CD8-positive, alpha-beta memory T cell (primary cell): ENCODE data around the gene CCS. TPM values are rescaled to one million over a fixed set of nuclear protein-coding genes. Genes with fewer than 3 reads are reported as not detected.
"Not testable (repeated sequence)": the region's sequence is repeated elsewhere in the genome, so short reads cannot be mapped to it uniquely, and the experiment has no call there.

ENCODE experiments used
- CTCF ChIA-PET: fragments of 350-600 bp; sonication (Branson Sonifier 250); formaldehyde crosslinking; loops from one replicate; lab custom pipeline; 2021; ENCODE audit warnings: antibody characterized with exemption; lab: Charles Lee
- POLR2A ChIA-PET: fragments of 350-600 bp; sonication (Branson Sonifier 250); formaldehyde crosslinking; loops from one replicate; lab custom pipeline; 2021; ENCODE audit warnings: antibody characterized with exemption; lab: Charles Lee
- DNase-seq, 5 donors: peaks; one replicate each; pipeline versions ENCODE4 v3.0.0 to v3.0.0-alpha.2; 2020 to 2022; ENCODE audit warnings: mixed read lengths in 1 of 5
- H3K27ac ChIP-seq: one replicate; pipeline ENCODE4 v1.7.0; 2013; ENCODE audit warnings: low read depth, mild to moderate bottlenecking, low read length, moderate library complexity
- H3K27me3 ChIP-seq: 2 replicates; pipeline ENCODE4 v1.7.0; 2013; ENCODE audit warnings: low read length, mild to moderate bottlenecking; ENCODE audit not compliant: insufficient read depth, poor library complexity, severe bottlenecking
- H3K36me3 ChIP-seq: 2 replicates; pipeline ENCODE4 v1.7.0; 2013; ENCODE audit warnings: mild to moderate bottlenecking, low read length, moderate library complexity; ENCODE audit not compliant: insufficient read depth
- H3K4me1 ChIP-seq: 2 replicates; pipeline ENCODE4 v1.7.0; 2013; ENCODE audit warnings: mild to moderate bottlenecking, low read length, moderate library complexity; ENCODE audit not compliant: insufficient read depth
- H3K4me3 ChIP-seq: 2 replicates; pipeline ENCODE4 v1.7.0; 2013; ENCODE audit warnings: mild to moderate bottlenecking, low read length
- H3K9me3 ChIP-seq: 2 replicates; pipeline ENCODE4 v1.7.0; 2013; ENCODE audit warnings: mild to moderate bottlenecking, low read length
- H3K27ac Mint-ChIP-seq, 8 donors: one replicate each; pipeline ENCODE4 v1.8.0; 2020 to 2021; ENCODE audit warnings: mixed read lengths in 8 of 8, mild to moderate bottlenecking in 6 of 8, inconsistent platforms in 3 of 8, moderate library complexity in 3 of 8
- H3K27me3 Mint-ChIP-seq, 2 donors: one replicate each; pipeline ENCODE4 v1.8.0; 2020 to 2021; ENCODE audit warnings: mixed read lengths in 2 of 2, mild to moderate bottlenecking in 1 of 2, moderate library complexity in 1 of 2
- H3K36me3 Mint-ChIP-seq, 3 donors: one replicate each; pipeline ENCODE4 v1.8.0; 2020 to 2021; ENCODE audit warnings: mixed read lengths in 3 of 3, inconsistent platforms in 1 of 3, mild to moderate bottlenecking in 1 of 3
- H3K4me1 Mint-ChIP-seq, 3 donors: one replicate each; pipeline ENCODE4 v1.8.0; 2020 to 2021; ENCODE audit warnings: mixed read lengths in 3 of 3, inconsistent platforms in 1 of 3, mild to moderate bottlenecking in 1 of 3
- H3K4me3 Mint-ChIP-seq, 7 donors: one replicate each; pipeline ENCODE4 v1.8.0; 2020 to 2021; ENCODE audit warnings: mixed read lengths in 7 of 7, mild to moderate bottlenecking in 6 of 7, moderate library complexity in 4 of 7, inconsistent platforms in 2 of 7
- H3K9me3 Mint-ChIP-seq, 5 donors: one replicate each; pipeline ENCODE4 v1.8.0; 2020 to 2022; ENCODE audit warnings: mixed read lengths in 5 of 5, mild to moderate bottlenecking in 3 of 5, moderate library complexity in 2 of 5, inconsistent platforms in 1 of 5
- polyA plus RNA-seq: library from polyadenylated mRNA; unstranded; fragments of 300-500 nt; fragmentation: Illumina TruSeq; gene quantifications from one replicate; pipeline ENCODE4 v1.2.3, GENCODE V29; 2021
- total RNA-seq, 2 experiments: library from RNA; stranded (reverse); gene quantifications; one replicate each; pipeline ENCODE4 v1.2.3, GENCODE V29; 2021

Gene CCS
- total and polyA plus RNA-seq, 3 experiments from 2014 or later: 24.1 to 41.1 (median 25.7) TPM

GRCh38 chr11:66582565-66583147, 10.3 kb upstream of the CCS start:
- H3K27ac ChIP-seq, H3K9me3 ChIP-seq, H3K36me3 ChIP-seq, H3K36me3 Mint-ChIP-seq, POLR2A ChIA-PET, H3K27me3 Mint-ChIP-seq, H3K4me3 Mint-ChIP-seq, H3K27ac Mint-ChIP-seq, DNase-seq, H3K27me3 ChIP-seq, H3K4me1 ChIP-seq, H3K9me3 Mint-ChIP-seq, H3K4me3 ChIP-seq: not testable (repeated sequence)
- peaks cover 9 to 11% (median 10%) of the 10 kb centered on the region in 3 donors for H3K4me1 Mint-ChIP-seq
- CTCF ChIA-PET: interaction anchor here (6.4 kb wide), 1 partner anchor 97 kb away, joined by 135 read pairs; the partner anchor contains the start of gene RBM4B

GRCh38 chr11:66585447-66585846, 7.5 kb upstream of the CCS start:
- H3K36me3 Mint-ChIP-seq, H3K27me3 Mint-ChIP-seq, H3K4me3 Mint-ChIP-seq, H3K9me3 Mint-ChIP-seq, H3K27me3 ChIP-seq, DNase-seq, POLR2A ChIA-PET, H3K4me1 ChIP-seq, H3K27ac ChIP-seq, H3K9me3 ChIP-seq, H3K4me3 ChIP-seq, H3K4me1 Mint-ChIP-seq, H3K36me3 ChIP-seq: not testable (repeated sequence)
- CTCF ChIA-PET: interaction anchor here (1.8 kb wide), 1 partner anchor 93 kb away, joined by 10 read pairs; the partner anchor contains the start of gene RBM4B
- H3K27ac Mint-ChIP-seq: peak overlapping the region in 2 of 8 donors; percentile 3 to 23

GRCh38 chr11:66586136-66586535, 6.8 kb upstream of the CCS start:
- H3K36me3 ChIP-seq: no peaks in the 10 kb centered on the region
- Mint-ChIP-seq H3K9me3 (peaks cover 2 to 9% (median 4%) of the 10 kb centered on the region in 5 donors), H3K4me3 (no peak overlapping the region), H3K4me1 (no peaks in the 10 kb centered on the region), H3K36me3 (no peaks in the 10 kb centered on the region), H3K27ac (peak overlapping the region in 1 of 8 donors; percentile 52), H3K27me3 (peaks cover 0 to 3% of the 10 kb centered on the region in 2 donors)
- ChIA-PET CTCF (interaction anchor here (1.8 kb wide), 1 partner anchor 92 kb away, joined by 10 read pairs; the partner anchor contains the start of gene RBM4B), POLR2A (no interaction called here)
- no peaks in the 10 kb centered on the region for H3K9me3 ChIP-seq
- no peak overlapping the region for H3K4me3 ChIP-seq
- H3K27me3 ChIP-seq: no peaks in the 10 kb centered on the region
- DNase-seq: no peak
- H3K4me1 ChIP-seq: no peaks in the 10 kb centered on the region
- H3K27ac ChIP-seq: no peak overlapping the region

GRCh38 chr11:66589315-66589714, 3.7 kb upstream of the CCS start:
- ChIA-PET CTCF (interaction anchor here (1.1 kb wide), 1 partner anchor 10 kb away, joined by 3 read pairs; no protein-coding TSS in a partner anchor), POLR2A (interaction anchor here (0.6 kb wide), 2 partner anchors 147 to 682 kb away, joined by 3 read pairs; no protein-coding TSS in a partner anchor)
- H3K9me3 ChIP-seq, H3K36me3 ChIP-seq, H3K27me3 ChIP-seq, H3K4me3 Mint-ChIP-seq, H3K36me3 Mint-ChIP-seq, DNase-seq, H3K4me3 ChIP-seq, H3K27me3 Mint-ChIP-seq, H3K9me3 Mint-ChIP-seq, H3K27ac ChIP-seq: not testable (repeated sequence)
- peaks cover 14% of the 10 kb centered on the region for H3K4me1 ChIP-seq
- H3K4me1 Mint-ChIP-seq: peaks cover 17 to 20% (median 17%) of the 10 kb centered on the region in 3 donors
- peak overlapping the region in 1 of 8 donors; percentile 24 for H3K27ac Mint-ChIP-seq

GRCh38 chr11:66589996-66590675, 2.8 kb upstream of the CCS start:
- CTCF ChIA-PET: interaction anchor here (1.1 to 3.2 kb wide), 4 partner anchors 11 to 151 kb away, joined by 3 to 21 read pairs (median 4); partner anchors contain the start of genes MRPL11, RBM14 and RBM4B
- Mint-ChIP-seq H3K9me3 (no peaks in the 10 kb centered on the region), H3K36me3 (peaks cover 0 to 7% (median 0%) of the 10 kb centered on the region in 3 donors), H3K27me3 (peaks cover 0 to 3% of the 10 kb centered on the region in 2 donors), H3K4me3 (peak overlapping the region in 1 of 7 donors; percentile 65), H3K4me1 (peaks cover 23 to 25% (median 24%) of the 10 kb centered on the region in 3 donors), H3K27ac (peak overlapping the region in 4 of 8 donors; percentile 11 to 78 (median 36))
- H3K36me3 ChIP-seq: no peaks in the 10 kb centered on the region
- no peak overlapping the region for H3K4me3 ChIP-seq
- no peak for DNase-seq
- peaks cover 22% of the 10 kb centered on the region for H3K4me1 ChIP-seq
- no peak overlapping the region for H3K27ac ChIP-seq
- POLR2A ChIA-PET: interaction anchor here (0.6 to 1.3 kb wide), 4 partner anchors 46 to 681 kb away, joined by 3 to 4 read pairs (median 3); partner anchors contain the start of gene PELI3
- no peaks in the 10 kb centered on the region for H3K9me3 ChIP-seq
- H3K27me3 ChIP-seq: no peaks in the 10 kb centered on the region

- Histone ChIP-seq H3K4me3 (no peak overlapping the region), H3K27me3 (no peaks in the 10 kb centered on the region), H3K9me3 (no peaks in the 10 kb centered on the region), H3K27ac (no peak overlapping the region), H3K36me3 (no peaks in the 10 kb centered on the region), H3K4me1 (peaks cover 25% of the 10 kb centered on the region)
- Mint-ChIP-seq H3K36me3 (peaks cover 0 to 8% (median 0%) of the 10 kb centered on the region in 3 donors), H3K9me3 (no peaks in the 10 kb centered on the region), H3K27me3 (peaks cover 0 to 3% of the 10 kb centered on the region in 2 donors), H3K4me3 (peak overlapping the region in 1 of 7 donors; percentile 20), H3K27ac (peak overlapping the region in 5 of 8 donors; percentile 35 to 100 (median 38)), H3K4me1 (peaks cover 31 to 34% (median 32%) of the 10 kb centered on the region in 3 donors)
- ChIA-PET CTCF (interaction anchor here (1.4 to 3.2 kb wide), 4 partner anchors 25 to 152 kb away, joined by 4 to 21 read pairs (median 6); partner anchors contain the start of genes MRPL11, RBM14 and RBM4B), POLR2A (interaction anchor here (1.2 to 1.3 kb wide), 2 partner anchors 47 to 125 kb away, joined by 3 to 4 read pairs; partner anchors contain the start of gene PELI3)
- no peak for DNase-seq
These were observed 1.8 kb upstream of the CCS start for GRCh38 chr11:66591175-66591574.

- H3K27ac Mint-ChIP-seq: peak overlapping the region; percentile 81 to 100 (median 100)
- H3K9me3 Mint-ChIP-seq: no peaks in the 10 kb centered on the region
- peak overlapping the region; percentile 84 to 100 (median 99) for H3K4me3 Mint-ChIP-seq
- DNase-seq: no peak
- H3K4me1 Mint-ChIP-seq: peaks cover 31 to 38% (median 37%) of the 10 kb centered on the region in 3 donors
- no peaks in the 10 kb centered on the region for H3K36me3 ChIP-seq
- no peaks in the 10 kb centered on the region for H3K9me3 ChIP-seq
- H3K27ac ChIP-seq: peak overlapping the region; percentile 80
- peaks cover 25% of the 10 kb centered on the region for H3K4me1 ChIP-seq
- ChIA-PET CTCF (interaction anchor here (0.8 to 3.2 kb wide), 9 partner anchors 14 to 85 kb away, joined by 3 to 21 read pairs (median 5); partner anchors contain the start of genes CTSF, RBM4 and RBM4B), POLR2A (interaction anchor here (1.4 to 2.4 kb wide), 3 partner anchors 23 to 85 kb away, joined by 9 to 19 read pairs (median 13); partner anchors contain the start of genes RBM14, RBM4 and RBM4B)
- peaks cover 0 to 3% of the 10 kb centered on the region in 2 donors for H3K27me3 Mint-ChIP-seq
- peak overlapping the region; percentile 96 for H3K4me3 ChIP-seq
- peaks cover 0 to 8% (median 0%) of the 10 kb centered on the region in 3 donors for H3K36me3 Mint-ChIP-seq
- no peaks in the 10 kb centered on the region for H3K27me3 ChIP-seq
These were observed 284 bp downstream of the CCS start for GRCh38 chr11:66593303-66593635.
